ENCODE results near the gene WNT5B. TPM values are rescaled to one million over a fixed set of nuclear protein-coding genes. Genes with fewer than 3 reads are reported as not detected.

Gene WNT5B
- total and polyA plus RNA-seq, 8 donors = 0.72 to 2.8 (median 0.86) TPM

- H3K27me3 ChIP-seq = no peaks in the 10 kb centered on the region
- no peak for FAIRE-seq
- H3K9me3 ChIP-seq = no peaks in the 10 kb centered on the region
- no peak overlapping the region for H3K27ac ChIP-seq
- no peaks in the 10 kb centered on the region for H3K36me3 ChIP-seq
- 69 to 80% methylated on average over 4 of the region's 4 CpGs for WGBS, 2 donors
- no peak for DNase-seq
- intact Hi-C loops (cut with DNase I) = loop anchor here in 2 of 3 donors (5.0 kb wide), 1 partner anchor 465 kb away; no protein-coding TSS in a partner anchor
- no peak for ATAC-seq
- H3K4me1 ChIP-seq = peaks cover 0 to under 1% (median 0%) of the 10 kb centered on the region in 3 donors
- H3K4me3 ChIP-seq = no peak overlapping the region
- no peak for TF ChIP-seq CTCF (IDR thresholded peaks at IDR 0.05)
These were observed 46.4 kb upstream of the WNT5B start for GRCh38 chr12:1582709-1583050.

DNA sequence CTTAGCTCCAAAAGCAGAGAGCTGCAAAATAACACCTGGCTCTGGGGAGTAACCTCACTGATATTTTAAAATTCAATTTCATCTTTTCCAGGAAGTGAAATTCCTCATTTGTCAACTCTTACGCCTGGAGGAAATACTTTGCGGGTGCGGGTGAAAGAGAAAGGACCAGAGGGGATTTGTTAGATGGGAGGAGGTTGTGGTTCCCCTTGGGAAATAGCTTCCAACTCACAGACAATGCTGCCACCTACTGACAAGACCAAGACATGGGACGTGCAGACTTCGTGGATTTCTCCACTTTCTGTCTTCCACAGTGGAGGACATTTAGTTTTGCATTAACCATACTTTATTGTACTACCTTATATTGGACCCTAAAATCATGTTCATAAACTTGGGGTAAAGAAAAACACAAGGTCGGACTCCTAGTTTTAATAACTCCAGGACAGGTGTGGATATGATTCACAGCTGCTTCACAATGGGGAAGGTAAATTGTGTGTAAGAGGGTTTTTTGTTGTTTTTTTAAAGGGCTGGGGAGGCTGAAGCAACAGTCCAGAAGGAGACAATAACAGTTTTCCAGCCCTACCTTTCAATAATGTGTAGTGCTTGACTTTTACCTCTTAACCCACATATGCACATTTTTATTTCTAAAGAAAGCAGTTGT lies 45.5 kb upstream of the WNT5B start:
- intact Hi-C loops (cut with DNase I) = loop anchor here in 2 of 3 donors (5.0 kb wide), 1 partner anchor 466 kb away; no protein-coding TSS in a partner anchor
- DNase-seq (peak in 3 of 6 donors; percentile 46 to 70 (median 65)), ATAC-seq (peak; percentile 84 to 96 (median 93)), FAIRE-seq (peak; percentile 83)
- no peaks in the 10 kb centered on the region for H3K9me3 ChIP-seq
- TF ChIP-seq CTCF (IDR thresholded peaks at IDR 0.05) = peak; percentile 31 to 78 (median 74)
- H3K36me3 ChIP-seq = no peaks in the 10 kb centered on the region
- H3K27ac ChIP-seq = no peak overlapping the region
- H3K27me3 ChIP-seq = no peaks in the 10 kb centered on the region
- peak overlapping the region in 1 of 4 donors; percentile 4 for H3K4me3 ChIP-seq
- H3K4me1 ChIP-seq = peaks cover 0 to 4% (median 0%) of the 10 kb centered on the region in 3 donors
- WGBS, 2 donors = 1 to 2% methylated on average over 6 of the region's 6 CpGs

DNA sequence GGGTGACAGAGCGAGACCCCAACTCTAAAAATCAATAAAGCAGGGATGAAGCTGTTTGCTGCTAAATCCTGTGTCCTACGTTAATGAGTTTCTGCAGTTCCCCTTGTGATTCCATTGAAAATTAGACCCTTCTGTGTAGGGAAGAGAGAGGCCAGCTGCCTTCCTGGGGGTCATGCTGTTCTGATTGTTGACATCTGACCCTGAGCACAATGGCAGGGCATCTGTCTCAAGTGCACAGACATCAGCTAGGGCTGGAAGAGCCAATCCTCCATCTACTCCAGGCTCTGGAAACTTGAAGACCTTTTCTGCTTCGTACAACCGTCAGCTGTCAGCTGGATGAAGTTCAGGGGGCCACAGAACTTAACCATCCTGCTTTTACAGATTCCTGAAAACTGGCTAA lies 44.7 kb upstream of the WNT5B start:
- Histone ChIP-seq H3K4me3 (no peak overlapping the region), H3K9me3 (no peaks in the 10 kb centered on the region), H3K27me3 (no peaks in the 10 kb centered on the region), H3K27ac (no peak overlapping the region), H3K36me3 (no peaks in the 10 kb centered on the region), H3K4me1 (peaks cover 0 to 4% (median 0%) of the 10 kb centered on the region in 3 donors)
- no peak for ATAC-seq
- 85 to 98% methylated on average over 4 of the region's 4 CpGs for WGBS, 2 donors
- intact Hi-C loops (cut with DNase I) = loop anchor here in 2 of 3 donors (5.0 kb wide), 1 partner anchor 467 kb away; no protein-coding TSS in a partner anchor
- no peak for DNase-seq
- no peak for TF ChIP-seq CTCF (IDR thresholded peaks at IDR 0.05)
- FAIRE-seq = no peak

DNA sequence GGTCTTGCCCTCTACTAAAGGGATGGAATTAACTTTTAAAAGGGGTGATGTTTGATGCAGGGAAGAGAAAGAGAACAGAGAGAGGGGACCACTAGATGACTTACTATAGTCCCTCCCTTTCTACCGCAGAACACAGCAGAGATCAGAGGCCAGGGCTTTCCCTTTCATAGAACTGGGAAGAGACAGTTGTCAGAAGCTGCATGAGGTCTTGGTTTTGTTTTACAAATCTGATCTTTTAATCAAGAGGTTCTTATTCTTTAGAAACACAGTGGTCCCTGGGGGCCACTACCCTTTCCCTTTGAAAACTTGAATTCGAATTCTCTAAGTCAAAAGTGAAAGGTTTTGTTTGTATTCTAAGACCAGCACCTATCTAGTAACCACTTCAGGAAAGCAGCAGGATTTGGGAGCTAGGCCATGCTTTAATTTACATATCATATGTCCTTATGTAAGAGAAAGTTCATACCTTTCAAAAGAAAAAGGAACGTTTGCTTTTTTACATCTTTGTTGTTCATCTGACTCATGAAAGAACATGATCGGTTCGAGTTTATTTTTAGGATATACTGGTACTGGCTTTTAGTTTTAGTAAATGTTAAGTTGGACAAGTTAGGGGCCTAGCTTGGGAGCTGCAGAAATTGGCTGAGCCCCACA lies 41.0 kb upstream of the WNT5B start:
- WGBS, 2 donors = 31 to 35% methylated on average over 5 of the region's 5 CpGs
- Histone ChIP-seq H3K27me3 (no peaks in the 10 kb centered on the region), H3K27ac (no peak overlapping the region), H3K4me1 (peaks cover 16 to 36% (median 29%) of the 10 kb centered on the region in 3 donors), H3K9me3 (no peaks in the 10 kb centered on the region), H3K4me3 (no peak overlapping the region), H3K36me3 (no peaks in the 10 kb centered on the region)
- ATAC-seq (no peak), DNase-seq (no peak), FAIRE-seq (no peak)
- intact Hi-C loops (cut with DNase I) = no loop called here
- TF ChIP-seq CTCF (IDR thresholded peaks at IDR 0.05) = no peak

GRCh38 chr12:1588575-1588947 lies 40.5 kb upstream of the WNT5B start:
- no peak for FAIRE-seq
- no peaks in the 10 kb centered on the region for H3K36me3 ChIP-seq
- no peaks in the 10 kb centered on the region for H3K9me3 ChIP-seq
- no peaks in the 10 kb centered on the region for H3K27me3 ChIP-seq
- ATAC-seq = no peak
- no peak overlapping the region for H3K4me3 ChIP-seq
- DNase-seq = no peak
- 55 to 60% methylated on average over 3 of the region's 3 CpGs for WGBS, 2 donors
- no peak for TF ChIP-seq CTCF (IDR thresholded peaks at IDR 0.05)
- peaks cover 16 to 36% (median 29%) of the 10 kb centered on the region in 3 donors for H3K4me1 ChIP-seq
- no peak overlapping the region for H3K27ac ChIP-seq
- intact Hi-C loops (cut with DNase I) = no loop called here
